Epithelial cell of prostate (primary cell): ENCODE measurements around the gene TRABD2B.

Experiments used
- DNase-seq: peaks from one replicate; pipeline ENCODE4 v3.0.0-alpha.2; 2011; ENCODE audit warnings: low read depth, low spot score
- H3K27ac ChIP-seq: fragments of 450-650 bp; 2 replicates; pipeline ENCODE4 v1.5.1; 2017; ENCODE audit warnings: mild to moderate bottlenecking

Gene TRABD2B

GRCh38 chr1:47769983-47770382, 227.2 kb downstream of the TRABD2B start:
- no peak for DNase-seq
- H3K27ac ChIP-seq = no peak overlapping the region

GRCh38 chr1:47769295-47769694, 227.9 kb downstream of the TRABD2B start:
- H3K27ac ChIP-seq = no peak overlapping the region
- no peak for DNase-seq

- H3K27ac ChIP-seq = no peak overlapping the region
- no peak for DNase-seq
These were observed 229.5 kb downstream of the TRABD2B start for GRCh38 chr1:47767741-47768100.

GRCh38 chr1:47766832-47767740, 230.1 kb downstream of the TRABD2B start:
- DNase-seq = no peak
- no peak overlapping the region for H3K27ac ChIP-seq

- no peak for DNase-seq
- no peak overlapping the region for H3K27ac ChIP-seq
These were observed 231.3 kb downstream of the TRABD2B start for GRCh38 chr1:47765742-47766485.

- DNase-seq = no peak
- no peak overlapping the region for H3K27ac ChIP-seq
These were observed 231.9 kb downstream of the TRABD2B start for GRCh38 chr1:47765236-47765635.

GRCh38 chr1:47764461-47765046, 232.6 kb downstream of the TRABD2B start:
- DNase-seq = no peak
- H3K27ac ChIP-seq = no peak overlapping the region

GRCh38 chr1:47763591-47764171, 233.5 kb downstream of the TRABD2B start:
- peak; percentile 39 for DNase-seq
- no peak overlapping the region for H3K27ac ChIP-seq

- no peak for DNase-seq
These were observed 235.2 kb downstream of the TRABD2B start for GRCh38 chr1:47761974-47762373.

GRCh38 chr1:47761201-47761930, 235.8 kb downstream of the TRABD2B start:
- no peak overlapping the region for H3K27ac ChIP-seq
- no peak for DNase-seq

More at GRCh38 chr1:47761974-47762373, 235.2 kb downstream of the TRABD2B start:
- H3K27ac ChIP-seq = no peak overlapping the region

GRCh38 chr1:47759936-47760629, 237.1 kb downstream of the TRABD2B start:
- DNase-seq = no peak
- no peak overlapping the region for H3K27ac ChIP-seq

GRCh38 chr1:47759251-47759935, 237.8 kb downstream of the TRABD2B start:
- no peak overlapping the region for H3K27ac ChIP-seq
- no peak for DNase-seq

- no peak overlapping the region for H3K27ac ChIP-seq
- no peak for DNase-seq
These were observed 238.6 kb downstream of the TRABD2B start for GRCh38 chr1:47758341-47759250.

GRCh38 chr1:47757226-47757975, 239.8 kb downstream of the TRABD2B start:
- no peak for DNase-seq
- no peak overlapping the region for H3K27ac ChIP-seq

- no peak for DNase-seq
- no peak overlapping the region for H3K27ac ChIP-seq
These were observed 240.8 kb downstream of the TRABD2B start for GRCh38 chr1:47756411-47756810.

- DNase-seq = no peak
- H3K27ac ChIP-seq = no peak overlapping the region
These were observed 241.2 kb downstream of the TRABD2B start for GRCh38 chr1:47756006-47756405.
